Epithelial cell of proximal tubule (primary cell): ENCODE measurements around the gene SLC44A3. TPM values are rescaled to one million over a fixed set of nuclear protein-coding genes. Genes with fewer than 3 reads are reported as not detected.

Source experiments
- DNase-seq: peaks from one replicate; pipeline ENCODE4 v3.0.0-alpha.2; 2011; ENCODE audit warnings: low read depth
- H3K4me3 ChIP-seq: 2 replicates; pipeline ENCODE4 v1.5.1; 2011; ENCODE audit warnings: low read depth, mild to moderate bottlenecking, low read length
- CTCF ChIP-seq: conservative IDR thresholded peaks from 2 replicates; pipeline ENCODE4 v1.5.1; 2012; ENCODE audit warnings: low read depth, mild to moderate bottlenecking, low read length
- total RNA-seq: library from RNA; depleted of rRNA; stranded (reverse); fragments of >200 nt; gene quantifications from 2 replicates; pipeline ENCODE4 v1.2.3, GENCODE V29; 2015

The SLC44A3 gene
- total RNA-seq, 1 donor from 2014 or later = 24.3 TPM

GRCh38 chr1:94866164-94866807, 46.1 kb downstream of the SLC44A3 start:
- no peak for DNase-seq
- no peak for TF ChIP-seq CTCF

GRCh38 chr1:94871031-94871430, 50.9 kb downstream of the SLC44A3 start:
- no peak for TF ChIP-seq CTCF
- no peak for DNase-seq

More at GRCh38 chr1:94866164-94866807, 46.1 kb downstream of the SLC44A3 start:
- H3K4me3 ChIP-seq = no peak overlapping the region

GRCh38 chr1:94872771-94873495, 52.8 kb downstream of the SLC44A3 start:
- TF ChIP-seq CTCF = no peak
- no peak for DNase-seq
- H3K4me3 ChIP-seq = no peak overlapping the region

More at GRCh38 chr1:94871031-94871430, 50.9 kb downstream of the SLC44A3 start:
- no peak overlapping the region for H3K4me3 ChIP-seq

GRCh38 chr1:94873520-94874351, 53.6 kb downstream of the SLC44A3 start:
- DNase-seq = no peak
- no peak for TF ChIP-seq CTCF
- no peak overlapping the region for H3K4me3 ChIP-seq

DNA sequence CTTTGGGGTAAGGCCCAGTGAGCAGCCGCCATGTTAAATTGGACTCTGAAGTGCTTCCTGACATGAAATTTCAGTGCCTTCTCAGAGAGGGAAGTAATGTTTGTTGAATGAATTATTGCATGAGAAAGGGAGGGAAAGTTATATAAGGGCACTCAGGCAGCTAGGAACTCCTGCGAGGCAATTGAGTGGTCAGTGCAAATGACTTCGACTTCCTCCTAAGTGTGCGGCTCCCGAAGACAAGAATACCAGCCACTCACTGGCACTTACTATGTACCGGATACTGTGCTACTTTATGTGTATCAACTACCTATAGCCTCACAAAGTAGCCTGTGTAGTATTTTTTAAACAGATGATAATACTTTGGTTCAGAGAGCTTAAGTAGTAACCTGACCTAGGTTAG, 54.3 kb downstream of the SLC44A3 start:
- no peak overlapping the region for H3K4me3 ChIP-seq
- no peak for DNase-seq
- no peak for TF ChIP-seq CTCF

DNA sequence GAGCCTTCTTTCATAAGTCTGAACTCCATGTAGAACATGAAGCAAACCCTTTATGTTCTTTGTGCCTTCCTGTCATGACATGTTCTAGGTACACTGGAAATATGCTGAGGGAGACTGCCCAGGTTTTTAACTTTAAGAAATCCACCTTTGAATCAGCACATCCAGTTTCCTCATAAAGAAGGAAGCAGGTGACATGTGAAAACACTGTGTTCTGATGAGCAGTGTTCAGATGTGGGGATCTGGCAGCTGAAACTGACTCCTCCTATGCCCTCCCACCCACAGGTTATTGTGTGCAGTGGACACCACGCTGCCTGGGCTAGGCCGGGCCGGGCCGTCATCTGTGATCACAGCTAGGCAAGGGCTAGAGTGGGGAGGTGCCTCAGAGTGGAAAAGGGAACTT, 55.6 kb downstream of the SLC44A3 start:
- DNase-seq = no peak
- H3K4me3 ChIP-seq = no peak overlapping the region
- TF ChIP-seq CTCF = no peak
